IMR-90 (cell line): ENCODE results near the gene SYNPR. TPM values are rescaled to one million over a fixed set of nuclear protein-coding genes. Genes with fewer than 3 reads are reported as not detected.

Source experiments
- ATAC-seq: fragments of 200-7000 bp; cut with Tn5 transposase; 2 replicates; pipeline ENCODE4 v1.9.1; 2020; ENCODE audit warnings: low read depth, mild to moderate bottlenecking, moderate library complexity
- BruUV-seq: library from RNA; stranded (reverse); fragments of 400-500 nt; replicated peaks from 2 replicates; lab custom pipeline; 2021; lab: Mats Ljungman, UMichigan
- CTCF ChIA-PET: fragments of 300-600 bp; formaldehyde crosslinking; extraction: SDS; loops from one replicate; lab custom pipeline; 2021; ENCODE audit warnings: antibody characterized with exemption; lab: Yijun Ruan, JAX
- POLR2A ChIA-PET: fragments of 300-600 bp; sonication (Branson Sonifier 250); formaldehyde crosslinking; loops from one replicate; lab custom pipeline; 2022; ENCODE audit warnings: antibody characterized with exemption; ENCODE audit not compliant: unreplicated experiment; lab: Charles Lee
- DNase-seq: peaks from one replicate; pipeline ENCODE4 v3.0.0; 2013
- H2AFZ ChIP-seq: replicated peaks from 2 replicates; pipeline ENCODE3; 2013; ENCODE audit warnings: low read length, mild to moderate bottlenecking; ENCODE audit not compliant: poor library complexity
- H2AK5ac ChIP-seq: 2 replicates; pipeline ENCODE4 v1.6.1; 2013; ENCODE audit warnings: low read depth, low read length, inconsistent platforms
- H2AK9ac ChIP-seq: replicated peaks from 2 replicates; pipeline ENCODE3; 2013; ENCODE audit warnings: mild to moderate bottlenecking, low read depth, low read length, moderate library complexity; ENCODE audit not compliant: poor library complexity
- H2BK120ac ChIP-seq: 2 replicates; pipeline ENCODE4 v1.6.1; 2013; ENCODE audit warnings: low read depth, low read length, inconsistent platforms
- H2BK15ac ChIP-seq: 3 replicates; pipeline ENCODE4 v1.6.1; 2013; ENCODE audit warnings: low read depth, low read length, inconsistent platforms
- H2BK20ac ChIP-seq: 2 replicates; pipeline ENCODE4 v1.6.1; 2013; ENCODE audit warnings: low read depth, mild to moderate bottlenecking, inconsistent platforms, low read length, moderate library complexity
- H2BK5ac ChIP-seq: 2 replicates; pipeline ENCODE4 v1.6.1; 2013; ENCODE audit warnings: mild to moderate bottlenecking, low read depth, low read length, inconsistent platforms; ENCODE audit not compliant: poor library complexity, severe bottlenecking
- H3K14ac ChIP-seq: replicated peaks from 2 replicates; pipeline ENCODE4 v1.6.1; 2013; ENCODE audit warnings: low read depth, low read length, inconsistent platforms
- H3K18ac ChIP-seq: 2 replicates; pipeline ENCODE4 v1.6.1; 2013; ENCODE audit warnings: low read depth, low read length, control low read depth
- H3K23ac ChIP-seq: 2 replicates; pipeline ENCODE4 v1.6.1; 2013; ENCODE audit warnings: low read depth, low read length, inconsistent platforms
- H3K27ac ChIP-seq: 2 replicates; pipeline ENCODE4 v1.5.1; 2013; ENCODE audit warnings: mild to moderate bottlenecking, control low read depth, low read length; ENCODE audit not compliant: insufficient read depth
- H3K27me3 ChIP-seq: 2 replicates; pipeline ENCODE4 v1.6.1; 2013; ENCODE audit warnings: low read length; ENCODE audit not compliant: control insufficient read depth, insufficient read depth
- H3K36me3 ChIP-seq: 2 replicates; pipeline ENCODE4 v1.6.1; 2013; ENCODE audit warnings: low read length, mixed read lengths; ENCODE audit not compliant: control insufficient read depth, insufficient read depth
- H3K4ac ChIP-seq: 2 replicates; pipeline ENCODE4 v1.6.1; 2013; ENCODE audit warnings: low read depth, low read length, inconsistent platforms
- H3K4me1 ChIP-seq: 2 replicates; pipeline ENCODE4 v1.6.1; 2013; ENCODE audit warnings: low read length, mixed read lengths; ENCODE audit not compliant: control insufficient read depth, insufficient read depth
- H3K4me2 ChIP-seq: 2 replicates; pipeline ENCODE4 v1.6.1; 2013; ENCODE audit warnings: low read depth, mild to moderate bottlenecking, control low read depth, low read length, moderate library complexity
- H3K4me3 ChIP-seq: 2 replicates; pipeline ENCODE4 v1.5.1; 2013; ENCODE audit warnings: low read depth, mild to moderate bottlenecking, control low read depth, low read length, moderate library complexity; ENCODE audit not compliant: insufficient read depth
- H3K56ac ChIP-seq: 2 replicates; pipeline ENCODE4 v1.6.1; 2013; ENCODE audit warnings: low read length, inconsistent platforms; ENCODE audit not compliant: insufficient read depth; ENCODE audit errors: extremely low read depth
- H3K79me1 ChIP-seq, 2 experiments: 2 replicates each; pipeline ENCODE4 v1.6.1; 2013; ENCODE audit warnings: low read length in 2 of 2, inconsistent platforms in 1 of 2, low read depth in 1 of 2
- H3K9ac ChIP-seq: 2 replicates; pipeline ENCODE4 v1.6.1; 2013; ENCODE audit warnings: low read depth, low read length, control low read depth
- H3K9me1 ChIP-seq: 2 replicates; pipeline ENCODE4 v1.6.1; 2013; ENCODE audit warnings: low read length, inconsistent platforms; ENCODE audit not compliant: insufficient read depth
- H3K9me3 ChIP-seq: 2 replicates; pipeline ENCODE4 v1.6.1; 2013; ENCODE audit warnings: low read length; ENCODE audit not compliant: control insufficient read depth, insufficient read depth
- H4K20me1 ChIP-seq: 2 replicates; pipeline ENCODE4 v1.6.1; 2013; ENCODE audit warnings: low read length, inconsistent platforms; ENCODE audit not compliant: insufficient read depth
- H4K5ac ChIP-seq: 2 replicates; pipeline ENCODE4 v1.6.1; 2013; ENCODE audit warnings: mild to moderate bottlenecking, low read depth, low read length, control low read depth
- H4K8ac ChIP-seq, 2 experiments: 2 replicates each; pipeline ENCODE4 v1.6.1; 2013; ENCODE audit warnings: low read depth in 2 of 2, low read length in 2 of 2, control low read depth in 1 of 2, inconsistent platforms in 1 of 2
- H4K91ac ChIP-seq: 2 replicates; pipeline ENCODE4 v1.6.1; 2013; ENCODE audit warnings: low read depth, low read length, inconsistent platforms; ENCODE audit not compliant: insufficient read depth
- BHLHE40 ChIP-seq: fragments of 150-350 bp; IDR thresholded peaks from 2 replicates; pipeline ENCODE4 v1.6.1; 2016; ENCODE audit warnings: mild to moderate bottlenecking, low read depth, low read length
- ELK1 ChIP-seq: fragments of 150-350 bp; IDR thresholded peaks from 2 replicates; pipeline ENCODE4 v1.6.1; 2016; ENCODE audit warnings: low read depth, mild to moderate bottlenecking, low read length, moderate library complexity, borderline replicate concordance
- MAFK ChIP-seq: IDR thresholded peaks from 2 replicates; pipeline ENCODE4 v1.6.1; 2012; ENCODE audit warnings: low read depth, low read length, improper control_type of control experiment
- MXI1 ChIP-seq: IDR thresholded peaks from 2 replicates; pipeline ENCODE4 v1.6.1; 2012; ENCODE audit warnings: low read depth, mild to moderate bottlenecking, low read length, moderate library complexity, borderline replicate concordance
- NFE2L2 ChIP-seq: fragments of 150-350 bp; IDR thresholded peaks from 2 replicates; pipeline ENCODE4 v1.6.1; 2016; ENCODE audit warnings: low read depth, mild to moderate bottlenecking, low read length
- POLR2A ChIP-seq: IDR thresholded peaks from 2 replicates; pipeline ENCODE4 v1.6.1; 2012; ENCODE audit warnings: mild to moderate bottlenecking, low read depth, low read length
- RAD21 ChIP-seq: IDR thresholded peaks from 2 replicates; pipeline ENCODE4 v1.6.1; 2012; ENCODE audit warnings: low read length, improper control_type of control experiment
- RCOR1 ChIP-seq: IDR thresholded peaks from 2 replicates; pipeline ENCODE4 v1.6.1; 2012; ENCODE audit warnings: mild to moderate bottlenecking, low read length, improper control_type of control experiment; ENCODE audit not compliant: insufficient replicate concordance
- RFX5 ChIP-seq: IDR thresholded peaks from 2 replicates; pipeline ENCODE4 v1.8.0; 2012; ENCODE audit warnings: low read depth, mild to moderate bottlenecking, low read length, moderate library complexity
- SMC3 ChIP-seq: fragments of 150-350 bp; IDR thresholded peaks from 2 replicates; pipeline ENCODE4 v1.6.1; 2016; ENCODE audit warnings: low read depth, mild to moderate bottlenecking, antibody characterized with exemption, low read length, moderate library complexity
- USF2 ChIP-seq: fragments of 150-350 bp; IDR thresholded peaks from 2 replicates; pipeline ENCODE4 v1.6.1; 2017; ENCODE audit warnings: mild to moderate bottlenecking, antibody characterized with exemption, low read length, low read depth
- WGBS, 2 experiments: methylation state at CpG; one replicate each; pipeline versions ENCODE4 v1.1.5 to v1.1.7; 2013; ENCODE audit warnings: missing lambda C conversion rate in 2 of 2; ENCODE audit not compliant: insufficient read length in 1 of 2; ENCODE audit errors: extremely low coverage in 2 of 2; 5-methylcytosine and 5-hydroxymethylcytosine counted together
- dilution Hi-C: fragments of 300-500 bp; cut with HindIII; formaldehyde crosslinking; loops from one replicate; pipeline ENCODE4 v1.14.3; 2018; ENCODE audit warnings: low sequenced_read_pairs; ENCODE audit not compliant: unreplicated experiment
- in situ Hi-C: fragments of 300-500 bp; cut with MboI; formaldehyde crosslinking; loops from 3 replicates; pipeline ENCODE4 v1.14.3; 2019; ENCODE audit warnings: low sequenced_read_pairs, inconsistent platforms, mixed read lengths
- intact Hi-C: fragments of 100-400 bp; cut with micrococcal nuclease; formaldehyde crosslinking; loops from 2 replicates; pipeline ENCODE4 v1.10.0; 2022
- polyA plus RNA-seq, 3 experiments: library from polyadenylated mRNA; depleted of rRNA; stranded (reverse); fragments of >200 nt; gene quantifications; 2 replicates each; pipeline ENCODE4 v1.2.3, GENCODE V29; 2012; ENCODE audit warnings: low replicate concordance in 1 of 3
- total RNA-seq: library from RNA; depleted of rRNA; stranded (reverse); fragments of >200 nt; gene quantifications from 2 replicates; pipeline ENCODE4 v1.2.3, GENCODE V29; 2012

The SYNPR gene
- total and polyA plus RNA-seq, 2 of the 4 experiments (the other 2 are of a cell fraction) = not detected

- H3K9me1 ChIP-seq = no peaks in the 10 kb centered on the region
- no peak overlapping the region for H3K56ac ChIP-seq
- no peak overlapping the region for H3K9ac ChIP-seq
- no peak overlapping the region for H3K14ac ChIP-seq
- dilution Hi-C loops = no loop called here
- H3K4me3 ChIP-seq = no peak overlapping the region
- H3K18ac ChIP-seq = no peak overlapping the region
- no peak overlapping the region for H2BK120ac ChIP-seq
- TF ChIP-seq BHLHE40 (no peak), SMC3 (no peak), MXI1 (no peak), POLR2A (no peak), RAD21 (no peak), RCOR1 (no peak), NFE2L2 (no peak), USF2 (no peak), MAFK (no peak), ELK1 (no peak), RFX5 (no peak)
- H4K20me1 ChIP-seq = no peaks in the 10 kb centered on the region
- no peak overlapping the region for H3K23ac ChIP-seq
- CTCF ChIA-PET = no interaction called here
- H2BK20ac ChIP-seq = no peak overlapping the region
- H3K4me1 ChIP-seq = no peaks in the 10 kb centered on the region
- POLR2A ChIA-PET = no interaction called here
- H4K91ac ChIP-seq = no peak overlapping the region
- H2AFZ ChIP-seq = no peak overlapping the region
- ATAC-seq (no peak), DNase-seq (no peak)
- no peaks in the 10 kb centered on the region for H3K9me3 ChIP-seq
- no peak overlapping the region for H2AK9ac ChIP-seq
- no peaks in the 10 kb centered on the region for H3K79me1 ChIP-seq
- no peaks in the 10 kb centered on the region for H3K27me3 ChIP-seq
- H2BK5ac ChIP-seq = no peak overlapping the region
- H3K4me2 ChIP-seq = no peak overlapping the region
- no peak overlapping the region for H3K4ac ChIP-seq
- no peak overlapping the region for H4K5ac ChIP-seq
- WGBS, 2 experiments = no CpG with 5 or more reads among the region's 5 CpGs
- intact Hi-C loops = no loop called here
- no TSS peak for BruUV-seq
- no peak overlapping the region for H2BK15ac ChIP-seq
- H3K36me3 ChIP-seq = no peaks in the 10 kb centered on the region
- H4K8ac ChIP-seq = no peak overlapping the region
- in situ Hi-C loops = no loop called here
- H3K27ac ChIP-seq = no peak overlapping the region
- H2AK5ac ChIP-seq = no peak overlapping the region
Measured at GRCh38 chr3:63523100-63523499, 245.0 kb downstream of the SYNPR start.
